Measurements from ENCODE around the gene BICD2. TPM values are rescaled to one million over a fixed set of nuclear protein-coding genes. Genes with fewer than 3 reads are reported as not detected.

The BICD2 gene
- total and polyA plus RNA-seq, 2 of the 13 experiments (the other 11 are each of a cell fraction or from before 2014, with no cell fraction given): 5.1 to 17.4 TPM

DNA sequence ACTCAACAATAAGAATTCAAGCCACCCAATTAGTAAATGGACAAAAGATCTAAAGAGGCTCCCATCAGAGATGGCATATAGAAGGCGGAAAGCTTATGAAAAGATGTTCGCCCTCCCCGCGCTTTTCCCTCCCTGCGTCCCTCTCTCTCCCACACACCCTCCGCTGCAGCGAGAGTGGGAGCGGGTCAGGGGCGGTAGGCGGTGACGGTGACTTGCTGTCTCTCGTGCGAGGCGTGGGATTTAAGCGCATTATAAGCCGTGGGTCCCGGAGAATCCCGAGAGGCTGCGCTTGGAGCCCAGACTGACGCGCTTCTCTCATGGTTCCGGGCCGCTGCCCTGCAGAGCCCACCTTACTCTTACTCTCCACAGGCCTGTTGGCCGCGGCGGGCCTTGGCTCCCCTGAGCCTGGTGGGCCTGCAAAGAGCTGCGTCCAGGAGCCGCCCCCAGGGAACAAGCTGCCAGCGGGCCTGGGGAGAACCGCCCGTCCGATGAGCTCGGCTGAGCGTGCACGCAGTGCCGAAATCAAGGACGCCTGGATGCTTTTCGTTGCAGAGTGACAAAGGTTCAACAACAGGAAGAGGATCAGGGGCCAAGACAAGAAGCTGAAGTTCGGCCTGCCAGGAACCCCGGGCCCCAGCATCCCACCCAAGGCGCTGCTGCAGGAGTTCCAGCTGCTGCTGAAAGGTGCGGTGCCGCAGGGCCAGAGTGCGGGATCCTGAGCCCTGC, 42.6 kb upstream of the BICD2 start:
- Histone ChIP-seq H3K4me1 (ENCODE audit: insufficient read depth, low read length) (peaks cover 8% of the 10 kb centered on the region; the same call in 1 of the 2 replicates), H3K4me3 (replicated peaks in 1 of 3; ENCODE audit: insufficient read depth in 1 of 3, low read depth in 2 of 3, low read length in 3 of 3) (no peak overlapping the region), H3K4me2 (ENCODE audit: low read depth, low read length) (no peak overlapping the region), H3K27me3 (ENCODE audit: control insufficient read depth in 1 of 2, insufficient read depth in 2 of 2, low read length in 2 of 2) (peaks cover 7 to 52% of the 10 kb centered on the region in 2 experiments; a peak in 4 of 5 replicates), H3K36me3 (replicated peaks in 1 of 2; ENCODE audit: control insufficient read depth in 1 of 2, insufficient read depth in 2 of 2, low read length in 2 of 2) (no peaks in the 10 kb centered on the region), H3K79me2 (ENCODE audit: insufficient read depth, low read length) (no peaks in the 10 kb centered on the region), H4K20me1 (ENCODE audit: insufficient read depth, low read length) (no peaks in the 10 kb centered on the region), H3K9ac (ENCODE audit: insufficient read depth, low read depth, low read length) (no peak overlapping the region), H3K27ac (ENCODE audit: extremely low read length, insufficient read depth, low read length) (no peak overlapping the region), H3K9me3 (ENCODE audit: low read length) (no peaks in the 10 kb centered on the region), H2AFZ (ENCODE audit: low read length) (no peak overlapping the region)
- intact Hi-C loops (cut with micrococcal nuclease; ENCODE audit: unreplicated experiment): no loop called here
- FAIRE-seq (no peak), DNase-seq (ENCODE audit: low spot score) (no peak), ATAC-seq (no peak)
- ChIA-PET POLR2A (no interaction called here), CTCF (ENCODE audit: low intra/inter-chr PET ratio, low total read pairs) (no interaction called here)
- 43% methylated on average over 24 of the region's 44 CpGs for WGBS (ENCODE audit: low lambda C conversion rate)
- BruUV-seq (replicated peaks): no TSS peak
- TF ChIP-seq ZNF557 (CRISPR knock-in tag; IDR thresholded peaks at IDR 0.05) (no peak), ISL2 (CRISPR knock-in tag; IDR thresholded peaks at IDR 0.05) (no peak), SPEN (CRISPR knock-in tag; IDR thresholded peaks at IDR 0.05; ENCODE audit: low read depth) (no peak)
- in situ Hi-C loops (cut with HindIII; ENCODE audit: extremely low pct_ligation_motif_present, low pct_unique_long_range_greater_than_20kb): no loop called here

DNA sequence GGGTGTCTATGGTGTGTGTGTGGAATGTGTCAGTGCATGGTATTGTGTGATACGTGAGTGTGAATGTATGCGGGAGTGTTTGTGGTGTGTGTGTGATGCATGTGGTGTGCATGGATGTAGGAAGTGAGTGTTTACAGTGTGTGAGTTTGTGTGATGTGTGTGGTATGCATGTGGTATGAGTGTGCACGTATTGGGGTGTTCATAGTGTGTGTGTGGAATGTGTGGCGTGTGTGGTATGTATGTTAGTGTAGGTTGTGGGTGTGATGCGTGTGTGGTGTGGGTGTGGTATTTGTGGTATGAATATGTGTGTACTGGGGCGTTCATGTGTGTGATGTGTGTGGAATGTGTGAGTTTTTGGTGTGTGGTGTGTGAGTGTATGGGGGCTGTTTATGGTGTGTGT, 40.1 kb upstream of the BICD2 start:
- Histone ChIP-seq H3K9ac (ENCODE audit: insufficient read depth, low read depth, low read length) (no peak overlapping the region), H3K27ac (ENCODE audit: extremely low read length, insufficient read depth, low read length) (no peak overlapping the region), H3K79me2 (ENCODE audit: insufficient read depth, low read length) (no peaks in the 10 kb centered on the region), H3K9me3 (ENCODE audit: low read length) (no peaks in the 10 kb centered on the region), H2AFZ (ENCODE audit: low read length) (no peak overlapping the region), H4K20me1 (ENCODE audit: insufficient read depth, low read length) (no peaks in the 10 kb centered on the region), H3K4me1 (ENCODE audit: insufficient read depth, low read length) (peaks cover 8% of the 10 kb centered on the region; the same call in 1 of the 2 replicates), H3K4me2 (ENCODE audit: low read depth, low read length) (no peak overlapping the region), H3K36me3 (replicated peaks in 1 of 2; ENCODE audit: control insufficient read depth in 1 of 2, insufficient read depth in 2 of 2, low read length in 2 of 2) (no peaks in the 10 kb centered on the region), H3K4me3 (replicated peaks in 1 of 3; ENCODE audit: insufficient read depth in 1 of 3, low read depth in 2 of 3, low read length in 3 of 3) (no peak overlapping the region), H3K27me3 (ENCODE audit: control insufficient read depth in 1 of 2, insufficient read depth in 2 of 2, low read length in 2 of 2) (peaks cover 7 to 46% of the 10 kb centered on the region in 2 experiments; a peak in 4 of 5 replicates)
- ChIA-PET CTCF (ENCODE audit: low intra/inter-chr PET ratio, low total read pairs) (no interaction called here), POLR2A (no interaction called here)
- BruUV-seq (replicated peaks): no TSS peak
- WGBS (ENCODE audit: low lambda C conversion rate): 48% methylated on average over 6 of the region's 6 CpGs
- no peak for DNase-seq (ENCODE audit: low spot score)
- in situ Hi-C loops (cut with HindIII; ENCODE audit: extremely low pct_ligation_motif_present, low pct_unique_long_range_greater_than_20kb): no loop called here
- no peak for FAIRE-seq
- ATAC-seq: no peak
- TF ChIP-seq U2AF1 (optimal IDR thresholded peaks at IDR 0.05; ENCODE audit: low read depth, low read length) (no peak), NCOA5 (CRISPR knock-in tag; IDR thresholded peaks at IDR 0.05) (no peak)
- TF ChIP-seq, protein P1, sequence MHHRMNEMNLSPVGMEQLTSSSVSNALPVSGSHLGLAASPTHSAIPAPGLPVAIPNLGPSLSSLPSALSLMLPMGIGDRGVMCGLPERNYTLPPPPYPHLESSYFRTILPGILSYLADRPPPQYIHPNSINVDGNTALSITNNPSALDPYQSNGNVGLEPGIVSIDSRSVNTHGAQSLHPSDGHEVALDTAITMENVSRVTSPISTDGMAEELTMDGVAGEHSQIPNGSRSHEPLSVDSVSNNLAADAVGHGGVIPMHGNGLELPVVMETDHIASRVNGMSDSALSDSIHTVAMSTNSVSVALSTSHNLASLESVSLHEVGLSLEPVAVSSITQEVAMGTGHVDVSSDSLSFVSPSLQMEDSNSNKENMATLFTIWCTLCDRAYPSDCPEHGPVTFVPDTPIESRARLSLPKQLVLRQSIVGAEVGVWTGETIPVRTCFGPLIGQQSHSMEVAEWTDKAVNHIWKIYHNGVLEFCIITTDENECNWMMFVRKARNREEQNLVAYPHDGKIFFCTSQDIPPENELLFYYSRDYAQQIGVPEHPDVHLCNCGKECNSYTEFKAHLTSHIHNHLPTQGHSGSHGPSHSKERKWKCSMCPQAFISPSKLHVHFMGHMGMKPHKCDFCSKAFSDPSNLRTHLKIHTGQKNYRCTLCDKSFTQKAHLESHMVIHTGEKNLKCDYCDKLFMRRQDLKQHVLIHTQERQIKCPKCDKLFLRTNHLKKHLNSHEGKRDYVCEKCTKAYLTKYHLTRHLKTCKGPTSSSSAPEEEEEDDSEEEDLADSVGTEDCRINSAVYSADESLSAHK (CRISPR knock-in tag; IDR thresholded peaks at IDR 0.05; ENCODE audit: borderline replicate concordance): no peak
- intact Hi-C loops (cut with micrococcal nuclease; ENCODE audit: unreplicated experiment): no loop called here

All from HepG2 (cell line).